Central memory CD8-positive, alpha-beta T cell (primary cell): ENCODE results near the gene KCTD5.

ENCODE experiments used
- ATAC-seq: fragments of 150-1000 bp; cut with Tn5 transposase; replicated peaks from 2 replicates; pipeline ENCODE4 v1.10.0; 2022; ENCODE audit warnings: mild to moderate bottlenecking, moderate FRiP score, moderate number of reproducible peaks; ENCODE audit not compliant: poor library complexity, severe bottlenecking; ENCODE audit errors: extremely low read depth
- DNase-seq, 2 donors: peaks; one replicate each; pipeline ENCODE4 v3.0.0; 2021; ENCODE audit warnings: low spot score in 2 of 2
- H3K27ac Mint-ChIP-seq: one replicate; pipeline ENCODE4 v1.8.0; 2022; ENCODE audit warnings: low read depth, mild to moderate bottlenecking, moderate library complexity, mixed read lengths
- H3K27me3 Mint-ChIP-seq: one replicate; pipeline ENCODE4 v1.8.0; 2022; ENCODE audit warnings: mixed read lengths
- H3K36me3 Mint-ChIP-seq: one replicate; pipeline ENCODE4 v1.8.0; 2022; ENCODE audit warnings: mild to moderate bottlenecking, moderate library complexity, mixed read lengths; ENCODE audit not compliant: insufficient read depth
- H3K4me1 Mint-ChIP-seq: one replicate; pipeline ENCODE4 v1.8.0; 2022; ENCODE audit warnings: mixed read lengths
- H3K4me3 Mint-ChIP-seq: one replicate; pipeline ENCODE4 v1.8.0; 2022; ENCODE audit warnings: mild to moderate bottlenecking, moderate library complexity, mixed read lengths
- H3K9me3 Mint-ChIP-seq: one replicate; pipeline ENCODE4 v1.8.0; 2022; ENCODE audit warnings: mixed read lengths

KCTD5 gene

GRCh38 chr16:2749476-2749875 lies 67.2 kb downstream of the KCTD5 start:
- Mint-ChIP-seq H3K36me3 (peaks cover 31% of the 10 kb centered on the region), H3K27me3 (no peaks in the 10 kb centered on the region), H3K4me3 (no peak overlapping the region), H3K4me1 (peaks cover 20% of the 10 kb centered on the region), H3K9me3 (peaks cover 5% of the 10 kb centered on the region), H3K27ac (no peak overlapping the region)
- DNase-seq (no peak), ATAC-seq (no peak)

GRCh38 chr16:2749936-2750335 lies 67.6 kb downstream of the KCTD5 start:
- Mint-ChIP-seq H3K36me3 (peaks cover 34% of the 10 kb centered on the region), H3K27ac (peak overlapping the region; percentile 99), H3K9me3 (peaks cover 5% of the 10 kb centered on the region), H3K4me3 (no peak overlapping the region), H3K4me1 (peaks cover 25% of the 10 kb centered on the region), H3K27me3 (no peaks in the 10 kb centered on the region)
- DNase-seq (no peak), ATAC-seq (no peak)

- H3K4me1 Mint-ChIP-seq: peaks cover 42% of the 10 kb centered on the region
- DNase-seq (no peak), ATAC-seq (no peak)
- H3K9me3 Mint-ChIP-seq: peaks cover 5% of the 10 kb centered on the region
- no peaks in the 10 kb centered on the region for H3K27me3 Mint-ChIP-seq
- peaks cover 40% of the 10 kb centered on the region for H3K36me3 Mint-ChIP-seq
- H3K4me3 Mint-ChIP-seq: peak overlapping the region; percentile 93
- H3K27ac Mint-ChIP-seq: peak overlapping the region; percentile 99
These were observed 69.3 kb downstream of the KCTD5 start for GRCh38 chr16:2751577-2752034.

- ATAC-seq (peak; percentile 91), DNase-seq (peak; percentile 91 to 95)
- Mint-ChIP-seq H3K4me3 (peak within 1 kb of the TSS; percentile 93), H3K9me3 (peaks cover 5% of the 10 kb centered on the region), H3K27ac (peak within 1 kb of the TSS; percentile 99), H3K4me1 (peaks cover 48% of the 10 kb centered on the region), H3K27me3 (no peaks in the 10 kb centered on the region), H3K36me3 (peaks cover 46% of the 10 kb centered on the region)
These were observed 69.9 kb downstream of the KCTD5 start, which contains the start of gene SRRM2 for GRCh38 chr16:2752035-2752849. SRRM2 (plus strand) TSS chr16:2752638; CDS start chr16:2756365, 3,727 bp downstream.

GRCh38 chr16:2752850-2753732 lies 70.8 kb downstream of the KCTD5 start:
- H3K27me3 Mint-ChIP-seq: no peaks in the 10 kb centered on the region
- peaks cover 5% of the 10 kb centered on the region for H3K9me3 Mint-ChIP-seq
- no peak for DNase-seq
- peak; percentile 47 for ATAC-seq
- peaks cover 55% of the 10 kb centered on the region for H3K4me1 Mint-ChIP-seq
- H3K4me3 Mint-ChIP-seq: peak overlapping the region; percentile 93
- peaks cover 53% of the 10 kb centered on the region for H3K36me3 Mint-ChIP-seq
- H3K27ac Mint-ChIP-seq: peak overlapping the region; percentile 99

GRCh38 chr16:2753733-2754020 lies 71.4 kb downstream of the KCTD5 start:
- peaks cover 5% of the 10 kb centered on the region for H3K9me3 Mint-ChIP-seq
- peak overlapping the region; percentile 93 for H3K4me3 Mint-ChIP-seq
- H3K27me3 Mint-ChIP-seq: no peaks in the 10 kb centered on the region
- peaks cover 59% of the 10 kb centered on the region for H3K36me3 Mint-ChIP-seq
- peak overlapping the region; percentile 92 for H3K27ac Mint-ChIP-seq
- peaks cover 59% of the 10 kb centered on the region for H3K4me1 Mint-ChIP-seq
- DNase-seq (no peak), ATAC-seq (no peak)

- H3K4me1 Mint-ChIP-seq: peaks cover 67% of the 10 kb centered on the region
- H3K27ac Mint-ChIP-seq: peak overlapping the region; percentile 92
- peak overlapping the region; percentile 93 for H3K4me3 Mint-ChIP-seq
- ATAC-seq (no peak), DNase-seq (no peak)
- peaks cover 73% of the 10 kb centered on the region for H3K36me3 Mint-ChIP-seq
- H3K9me3 Mint-ChIP-seq: peaks cover 5% of the 10 kb centered on the region
- no peaks in the 10 kb centered on the region for H3K27me3 Mint-ChIP-seq
These were observed 72.8 kb downstream of the KCTD5 start for GRCh38 chr16:2755158-2755557.

GRCh38 chr16:2756288-2757015 lies 74.1 kb downstream of the KCTD5 start:
- DNase-seq: no peak
- peaks cover 75% of the 10 kb centered on the region for H3K4me1 Mint-ChIP-seq
- no peaks in the 10 kb centered on the region for H3K27me3 Mint-ChIP-seq
- H3K9me3 Mint-ChIP-seq: peaks cover under 1% of the 10 kb centered on the region
- peaks cover 81% of the 10 kb centered on the region for H3K36me3 Mint-ChIP-seq
- H3K4me3 Mint-ChIP-seq: peak overlapping the region; percentile 9
- peak overlapping the region; percentile 92 for H3K27ac Mint-ChIP-seq
- ATAC-seq: no peak

- Mint-ChIP-seq H3K27me3 (no peaks in the 10 kb centered on the region), H3K36me3 (peaks cover 82% of the 10 kb centered on the region), H3K4me1 (peaks cover 75% of the 10 kb centered on the region), H3K9me3 (no peaks in the 10 kb centered on the region), H3K27ac (no peak overlapping the region), H3K4me3 (no peak overlapping the region)
- DNase-seq (no peak), ATAC-seq (no peak)
These were observed 75.0 kb downstream of the KCTD5 start for GRCh38 chr16:2757344-2757743.
